ENCODE measurements around the gene NCBP1.
A peak's percentile ranks its signal among the peaks of the same experiment; 100 is the strongest.
"Not testable (repeated sequence)": the region's sequence is repeated elsewhere in the genome, so short reads cannot be mapped to it uniquely, and the experiment has no call there.

NCBP1 gene

DNA sequence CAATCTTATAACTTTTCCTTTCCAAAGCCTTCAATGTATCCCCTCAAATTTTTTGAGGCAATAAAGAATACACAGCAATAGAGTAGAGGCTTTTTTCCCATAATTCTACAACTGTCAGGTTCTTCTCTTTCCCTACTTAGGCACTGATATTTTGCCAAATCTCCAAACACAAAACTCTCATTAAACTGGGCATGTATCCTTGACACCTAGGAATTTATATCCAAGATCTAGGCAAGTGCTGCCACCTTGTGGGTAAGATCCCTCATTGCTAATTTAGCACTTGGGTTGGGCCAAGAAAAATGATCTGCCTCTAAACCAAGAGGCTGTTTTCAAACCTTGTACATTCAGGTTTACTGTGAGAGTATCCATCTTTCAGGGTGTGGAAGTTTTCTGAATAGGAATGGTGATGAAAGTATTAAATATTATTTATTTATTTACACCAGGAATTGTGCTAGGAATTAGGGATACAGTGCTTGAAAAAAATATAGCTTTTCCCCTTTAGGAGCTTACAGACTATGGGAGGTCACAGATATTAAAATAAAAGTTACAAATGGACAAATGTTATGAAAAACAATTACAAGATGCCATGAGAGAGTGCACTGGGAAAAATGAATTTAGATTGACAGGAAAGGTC lies 18.1 kb upstream of the NCBP1 start:
- TF ChIP-seq, protein P1, sequence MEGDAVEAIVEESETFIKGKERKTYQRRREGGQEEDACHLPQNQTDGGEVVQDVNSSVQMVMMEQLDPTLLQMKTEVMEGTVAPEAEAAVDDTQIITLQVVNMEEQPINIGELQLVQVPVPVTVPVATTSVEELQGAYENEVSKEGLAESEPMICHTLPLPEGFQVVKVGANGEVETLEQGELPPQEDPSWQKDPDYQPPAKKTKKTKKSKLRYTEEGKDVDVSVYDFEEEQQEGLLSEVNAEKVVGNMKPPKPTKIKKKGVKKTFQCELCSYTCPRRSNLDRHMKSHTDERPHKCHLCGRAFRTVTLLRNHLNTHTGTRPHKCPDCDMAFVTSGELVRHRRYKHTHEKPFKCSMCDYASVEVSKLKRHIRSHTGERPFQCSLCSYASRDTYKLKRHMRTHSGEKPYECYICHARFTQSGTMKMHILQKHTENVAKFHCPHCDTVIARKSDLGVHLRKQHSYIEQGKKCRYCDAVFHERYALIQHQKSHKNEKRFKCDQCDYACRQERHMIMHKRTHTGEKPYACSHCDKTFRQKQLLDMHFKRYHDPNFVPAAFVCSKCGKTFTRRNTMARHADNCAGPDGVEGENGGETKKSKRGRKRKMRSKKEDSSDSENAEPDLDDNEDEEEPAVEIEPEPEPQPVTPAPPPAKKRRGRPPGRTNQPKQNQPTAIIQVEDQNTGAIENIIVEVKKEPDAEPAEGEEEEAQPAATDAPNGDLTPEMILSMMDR (IDR thresholded peaks at IDR 0.05; ENCODE audit: insufficient read depth, missing control alignments) = peak; percentile 86
- FAIRE-seq (peak; percentile 41), DNase-seq (ENCODE audit: insufficient read length, low spot score) (peak; percentile 40)

DNA sequence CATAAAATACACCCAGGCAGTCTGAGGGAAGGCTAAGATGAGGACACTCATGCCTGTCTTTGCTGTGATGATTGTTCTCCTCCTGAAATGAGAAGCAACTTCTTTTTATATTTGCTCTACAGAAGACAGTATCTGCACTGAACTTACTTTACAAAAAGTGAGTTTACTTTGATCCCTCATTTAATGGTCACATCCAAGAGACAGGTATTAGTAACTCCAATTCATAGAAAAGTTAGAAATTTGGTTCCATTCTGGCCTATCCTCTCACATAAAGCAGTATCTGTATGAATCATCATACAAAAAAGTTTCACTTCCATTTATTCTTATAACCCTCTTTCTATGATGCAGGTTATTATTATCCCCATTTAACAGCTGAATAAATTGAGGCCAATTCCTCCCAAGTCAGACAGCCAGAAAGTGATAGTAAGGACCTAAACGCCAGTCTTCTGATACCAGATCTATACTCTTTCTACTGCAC lies 15.6 kb upstream of the NCBP1 start:
- no peak for DNase-seq (ENCODE audit: insufficient read length, low spot score)

DNA sequence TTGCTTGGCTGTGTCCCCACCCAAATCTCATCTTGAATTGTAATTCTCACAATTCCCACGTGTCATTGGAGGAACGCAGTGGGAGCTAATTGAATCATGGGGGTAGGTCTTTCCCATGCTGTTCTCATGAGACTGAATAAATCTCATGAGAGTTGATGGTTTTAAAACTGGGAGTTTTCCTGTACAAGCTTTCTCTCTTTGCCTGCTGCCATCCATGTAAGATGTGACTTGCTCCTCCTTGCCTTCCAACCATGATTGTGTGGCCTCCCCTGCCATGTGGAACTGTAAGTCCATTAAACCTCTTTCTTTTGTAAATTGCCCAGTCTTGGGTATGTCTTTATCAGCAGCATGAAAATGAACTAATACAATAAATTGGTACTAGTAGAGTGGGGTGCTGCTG lies 13.6 kb upstream of the NCBP1 start:
- DNase-seq (ENCODE audit: insufficient read length, low spot score); FAIRE-seq: not testable (repeated sequence)

More for the DNA sequence above, 15.6 kb upstream of the NCBP1 start:
- TF ChIP-seq, protein P1 (IDR thresholded peaks at IDR 0.05; ENCODE audit: insufficient read depth, missing control alignments) = no peak
- no peak for FAIRE-seq

DNA sequence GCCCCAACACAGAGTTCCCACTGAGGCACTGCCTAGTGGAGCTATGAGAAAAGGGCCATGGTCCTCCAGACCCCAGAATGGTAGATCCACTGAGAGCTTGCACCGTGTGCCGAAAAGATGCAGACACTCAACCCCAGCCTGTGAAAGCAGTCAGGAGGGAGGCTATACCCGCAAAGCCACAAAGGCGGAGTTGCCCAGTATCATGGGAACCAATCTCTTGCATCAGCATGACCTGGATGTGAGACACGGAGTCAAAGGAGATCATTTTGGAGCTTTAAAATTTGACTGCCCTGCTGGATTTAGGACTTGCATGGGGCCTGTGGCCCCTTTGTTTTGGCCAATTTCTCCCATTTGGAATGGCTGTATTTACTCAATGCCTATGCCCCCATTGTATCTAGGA lies 11.1 kb upstream of the NCBP1 start:
- FAIRE-seq; DNase-seq (ENCODE audit: insufficient read length, low spot score): not testable (repeated sequence)

DNA sequence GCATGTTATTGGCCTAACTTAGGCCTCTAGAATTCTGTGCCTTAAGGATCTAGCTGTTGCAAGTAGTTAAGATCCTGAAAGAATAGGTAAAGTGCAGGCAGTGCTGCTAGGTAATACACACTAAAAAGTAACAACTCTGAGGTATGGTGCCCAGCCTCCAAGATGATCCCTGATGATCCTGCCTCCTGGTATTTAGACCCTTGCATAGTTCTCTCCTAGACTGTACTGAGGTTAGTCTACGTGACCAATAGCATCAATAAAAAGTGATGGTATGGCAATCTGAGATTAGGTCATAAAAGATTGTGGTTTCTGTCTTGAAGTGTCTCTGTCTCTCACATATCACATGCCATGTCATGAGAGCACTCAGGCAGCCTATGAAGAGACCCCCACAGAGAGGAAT lies 9.7 kb upstream of the NCBP1 start:
- TF ChIP-seq, protein P1 (IDR thresholded peaks at IDR 0.05; ENCODE audit: insufficient read depth, missing control alignments) = no peak
- DNase-seq (ENCODE audit: insufficient read length, low spot score) = no peak
- no peak for FAIRE-seq

DNA sequence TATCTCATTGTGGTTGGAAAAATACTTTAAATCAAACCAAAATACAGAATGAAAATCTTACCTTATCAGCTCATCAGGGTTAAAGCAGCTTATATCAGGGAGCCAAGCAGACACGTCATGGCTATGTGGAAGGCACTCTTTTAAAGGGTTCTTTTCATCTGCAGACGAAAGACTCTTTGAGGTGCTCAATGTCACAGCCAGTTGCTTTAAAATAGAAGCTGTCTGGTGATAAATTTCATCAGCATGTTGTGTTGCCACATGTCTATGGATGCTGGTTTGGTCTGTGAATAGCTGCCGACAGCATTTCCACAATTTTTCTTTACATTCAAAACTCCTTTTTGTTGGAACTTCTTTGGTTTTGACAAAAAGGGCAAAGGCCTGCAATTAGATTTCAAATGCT lies 8.0 kb upstream of the NCBP1 start:
- TF ChIP-seq, protein P1 (IDR thresholded peaks at IDR 0.05; ENCODE audit: insufficient read depth, missing control alignments) = no peak
- FAIRE-seq (no peak), DNase-seq (ENCODE audit: insufficient read length, low spot score) (no peak)

DNA sequence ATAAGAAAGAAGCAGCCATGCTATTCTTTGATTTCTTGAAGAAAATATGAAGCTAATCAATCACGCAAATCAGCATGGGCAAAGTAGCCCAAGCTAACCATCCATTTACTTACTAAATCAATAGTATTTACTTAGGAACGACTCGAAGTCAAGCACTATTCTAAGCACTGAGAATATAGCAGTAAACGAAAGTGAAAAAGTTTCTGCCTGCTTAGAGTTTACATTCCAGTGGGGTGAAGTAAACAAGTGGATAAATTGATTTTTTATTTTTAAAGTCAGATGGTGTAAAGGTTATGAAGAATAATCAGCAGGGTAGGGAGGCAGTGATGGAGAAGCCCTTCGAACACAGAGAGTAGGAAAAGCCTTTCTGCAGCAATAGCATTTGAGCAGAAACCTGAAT lies 6.0 kb upstream of the NCBP1 start:
- no peak for DNase-seq (ENCODE audit: insufficient read length, low spot score)
- TF ChIP-seq, protein P1 (IDR thresholded peaks at IDR 0.05; ENCODE audit: insufficient read depth, missing control alignments) = no peak
- no peak for FAIRE-seq

DNA sequence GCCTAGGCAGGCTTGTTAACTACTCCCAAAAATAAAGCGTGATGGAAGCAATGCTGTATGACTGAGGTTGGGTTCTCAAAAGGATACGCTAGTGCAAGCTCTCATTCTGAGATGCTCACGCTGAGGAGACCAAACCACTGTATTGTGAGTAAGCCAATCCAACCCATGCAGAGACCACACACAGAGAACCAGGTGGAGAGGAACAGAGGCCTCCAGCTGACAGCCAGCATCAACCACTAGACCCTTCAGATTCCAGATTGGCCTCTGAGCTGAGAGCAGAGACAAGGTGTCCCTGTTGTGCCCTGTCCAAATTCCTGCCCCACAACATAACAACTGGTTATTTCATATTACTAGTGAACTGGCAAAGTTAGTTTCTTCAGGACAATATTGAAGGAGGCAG lies 5.0 kb upstream of the NCBP1 start:
- TF ChIP-seq, protein P1 (IDR thresholded peaks at IDR 0.05; ENCODE audit: insufficient read depth, missing control alignments) = no peak
- DNase-seq (ENCODE audit: insufficient read length, low spot score) (no peak), FAIRE-seq (no peak)

Measured in D721Med (cell line).